ENCODE data around the gene RNF126.
"Not testable (repeated sequence)": the region's sequence is repeated elsewhere in the genome, so short reads cannot be mapped to it uniquely, and the experiment has no call there.

Gene RNF126

GRCh38 chr19:609004-609346 lies 54.0 kb downstream of the RNF126 start:
- DNase-seq: no peak

GRCh38 chr19:608155-609003 lies 54.6 kb downstream of the RNF126 start:
- no peak for DNase-seq

GRCh38 chr19:607301-608154 lies 55.5 kb downstream of the RNF126 start:
- no peak for DNase-seq

- DNase-seq: peak; percentile 73
These were observed 57.7 kb downstream of the RNF126 start for GRCh38 chr19:605061-605971.

GRCh38 chr19:604355-604754 lies 58.7 kb downstream of the RNF126 start:
- DNase-seq: peak; percentile 83

- peak; percentile 46 for DNase-seq
These were observed 59.2 kb downstream of the RNF126 start for GRCh38 chr19:603779-604178.

- DNase-seq: not testable (repeated sequence)
These were observed 59.7 kb downstream of the RNF126 start for GRCh38 chr19:603302-603639.

GRCh38 chr19:602391-603301 lies 60.4 kb downstream of the RNF126 start:
- DNase-seq: no peak

- DNase-seq: no peak
These were observed 61.2 kb downstream of the RNF126 start for GRCh38 chr19:601790-602189.

- DNase-seq: no peak
These were observed 61.7 kb downstream of the RNF126 start for GRCh38 chr19:601310-601709.

Measured in activated CD4-positive, alpha-beta T cell treated with anti-CD3 and anti-CD28 coated beads for 48 hours (primary cell).